Measurements from ENCODE around the gene SLC25A2.
"Not testable (repeated sequence)": the region's sequence is repeated elsewhere in the genome, so short reads cannot be mapped to it uniquely, and the experiment has no call there.

Gene SLC25A2

DNA sequence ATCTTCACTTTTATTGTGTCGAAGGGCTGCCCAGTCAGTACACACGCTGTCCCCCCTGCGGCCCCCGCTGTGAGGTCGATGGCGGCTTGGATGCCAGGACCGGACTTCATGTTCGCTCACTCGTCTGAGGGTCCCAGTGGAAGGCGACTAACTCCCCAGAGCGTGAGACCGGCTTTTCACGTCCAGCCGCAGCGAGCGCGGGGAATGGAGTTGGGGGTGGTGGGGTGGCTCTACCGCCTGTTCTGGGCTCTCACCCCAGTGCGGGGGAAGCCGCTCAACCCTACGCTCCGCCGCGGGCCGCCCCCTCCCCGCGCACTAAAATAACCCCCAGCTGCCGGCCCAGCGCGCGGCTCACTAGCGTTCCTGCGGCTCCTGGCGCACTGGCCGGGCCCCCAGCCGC is at the start of gene SLC25A2:
Gene SLC25A2, minus strand, starts transcription at position 294 of the 400 bp plus-strand sequence. Its CDS starts 184 bp downstream, at position 110.
- DNase-seq, result no peak

DNA sequence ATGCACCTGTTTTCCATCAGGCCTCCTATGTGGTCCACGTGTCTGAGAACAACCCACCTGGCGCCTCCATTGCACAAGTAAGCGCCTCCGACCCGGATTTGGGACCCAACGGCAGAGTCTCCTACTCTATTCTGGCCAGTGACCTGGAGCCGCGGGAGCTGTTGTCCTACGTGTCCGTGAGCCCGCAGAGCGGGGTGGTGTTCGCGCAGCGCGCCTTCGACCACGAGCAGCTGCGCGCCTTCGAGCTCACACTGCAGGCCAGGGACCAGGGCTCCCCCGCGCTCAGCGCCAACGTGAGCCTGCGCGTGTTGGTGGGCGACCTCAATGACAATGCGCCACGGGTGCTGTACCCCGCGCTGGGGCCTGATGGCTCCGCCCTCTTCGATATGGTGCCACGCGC is 47.7 kb upstream of the SLC25A2 start:
- DNase-seq, result no peak

DNA sequence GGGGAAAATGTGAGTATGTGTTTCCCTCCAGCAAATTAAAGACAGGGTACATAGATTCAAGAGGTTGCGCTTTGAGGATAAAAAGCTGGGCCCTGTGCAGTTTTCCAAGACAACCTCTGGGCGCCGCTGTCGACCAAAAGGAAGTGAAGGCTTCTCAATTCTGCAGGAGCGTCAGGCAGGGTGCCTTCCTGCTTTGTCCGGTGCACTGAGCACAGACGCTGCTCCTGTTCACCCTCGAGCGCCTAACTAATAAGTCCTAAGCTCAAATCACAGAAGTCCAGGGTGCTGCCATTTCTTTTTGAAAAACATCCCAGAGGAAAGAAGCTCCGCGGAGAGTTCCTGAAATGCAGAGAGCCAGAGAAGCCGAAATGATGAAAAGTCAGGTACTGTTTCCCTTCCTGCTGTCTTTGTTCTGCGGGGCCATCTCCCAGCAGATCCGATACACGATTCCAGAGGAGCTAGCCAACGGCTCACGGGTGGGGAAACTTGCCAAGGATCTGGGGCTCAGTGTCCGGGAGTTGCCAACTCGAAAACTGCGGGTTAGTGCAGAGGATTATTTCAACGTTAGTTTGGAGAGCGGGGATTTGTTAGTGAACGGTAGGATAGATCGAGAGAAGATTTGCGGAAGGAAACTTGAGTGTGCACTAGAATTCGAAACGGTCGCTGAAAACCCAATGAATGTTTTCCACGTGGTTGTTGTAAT is 46.2 kb upstream of the SLC25A2 start, which contains the start of gene PCDHGB1:
Gene PCDHGB1, plus strand, starts transcription at position 183 of the 703 bp plus-strand sequence. Its CDS starts 162 bp downstream, at position 345.
- no peak for DNase-seq

GRCh38 chr5:141346017-141346416 is 42.2 kb upstream of the SLC25A2 start:
- DNase-seq, result not testable (repeated sequence)

- no peak for DNase-seq
Observed at GRCh38 chr5:141345327-141345726, 41.5 kb upstream of the SLC25A2 start.

DNA sequence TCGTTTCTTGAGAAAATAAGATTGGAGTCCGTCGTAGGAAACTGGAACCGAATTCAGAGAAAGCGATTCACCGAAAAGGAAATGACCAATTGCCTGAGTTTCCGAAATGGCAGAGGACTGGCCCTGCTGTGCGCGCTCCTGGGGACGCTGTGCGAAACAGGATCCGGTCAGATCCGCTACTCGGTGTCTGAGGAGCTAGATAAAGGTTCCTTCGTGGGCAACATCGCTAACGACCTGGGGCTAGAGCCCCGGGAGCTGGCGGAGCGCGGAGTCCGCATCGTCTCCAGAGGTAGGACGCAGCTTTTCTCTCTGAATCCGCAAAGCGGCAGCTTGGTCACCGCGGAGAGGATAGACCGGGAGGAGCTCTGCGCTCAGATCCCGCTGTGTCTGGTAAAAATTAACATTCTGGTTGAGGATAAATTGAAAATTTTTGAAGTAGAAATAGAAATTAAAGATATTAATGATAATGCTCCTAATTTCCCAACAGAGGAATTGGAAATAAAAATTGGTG is 40.2 kb upstream of the SLC25A2 start:
- no peak for DNase-seq

DNA sequence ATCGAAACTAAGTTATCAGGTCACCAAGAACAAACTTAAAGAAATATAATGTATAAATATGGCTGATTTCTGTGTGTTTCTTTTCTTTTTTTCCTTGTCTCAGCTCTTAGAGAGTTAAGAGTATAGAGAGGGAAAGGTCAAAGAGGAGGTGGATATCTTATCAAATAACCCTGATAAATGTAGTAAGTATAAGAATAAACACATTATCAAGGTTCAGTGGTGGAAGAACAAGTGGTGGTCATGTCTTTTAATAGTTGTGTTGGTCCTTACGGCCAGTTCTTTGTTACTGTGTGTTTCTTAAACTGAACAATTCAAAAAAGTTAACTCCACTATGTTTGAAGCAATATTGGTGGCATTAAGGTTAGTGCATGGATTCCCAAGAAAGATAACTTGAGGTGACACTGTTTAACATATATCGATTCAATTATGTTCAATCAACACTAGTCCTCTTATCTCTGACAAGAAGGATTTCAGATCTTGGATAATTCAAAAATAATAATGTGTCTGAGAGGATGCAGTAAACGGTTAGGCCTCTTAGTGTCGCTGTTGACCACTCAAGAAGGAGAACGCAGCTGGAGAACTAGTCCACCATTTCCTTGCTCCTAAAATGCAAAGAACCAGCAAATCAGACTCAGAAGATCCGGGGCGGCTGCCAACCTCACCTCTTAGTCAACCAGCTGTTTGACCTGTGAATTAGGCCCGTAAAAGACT is 39.5 kb upstream of the SLC25A2 start, which contains the start of gene PCDHGA3:
Gene PCDHGA3, plus strand, starts transcription at position 588 of the 711 bp plus-strand sequence. CDS start 205 bp downstream, outside the sequence.
- DNase-seq, result no peak

DNA sequence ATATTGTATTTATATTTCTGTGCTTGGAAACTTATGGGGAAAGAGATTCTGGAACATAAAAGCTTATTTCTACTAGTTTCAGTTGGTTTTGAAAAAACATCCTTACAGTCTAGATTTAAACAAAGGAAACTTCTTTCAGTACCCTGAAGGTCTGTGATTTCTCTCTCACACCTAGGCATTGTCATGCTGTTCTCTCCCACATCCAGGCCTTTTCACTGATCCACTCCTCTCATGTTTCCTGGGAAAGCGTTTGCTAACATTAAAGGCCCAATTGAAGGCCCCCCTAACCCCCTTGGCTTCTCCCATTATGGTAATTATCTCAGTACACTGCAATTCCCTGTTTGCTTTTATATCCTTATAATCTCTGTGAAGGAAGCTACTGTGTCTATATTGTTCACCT is 38.9 kb upstream of the SLC25A2 start:
- DNase-seq, result no peak

- DNase-seq, result not testable (repeated sequence)
Observed at GRCh38 chr5:141340781-141341354, 37.0 kb upstream of the SLC25A2 start.

- no peak for DNase-seq
Observed at GRCh38 chr5:141338538-141339306, 34.9 kb upstream of the SLC25A2 start, which contains the start of gene PCDHGA2. TSS of gene PCDHGA2 (plus strand) at chr5:141338760.

- DNase-seq, result not testable (repeated sequence)
Observed at GRCh38 chr5:141332571-141332970, 28.7 kb upstream of the SLC25A2 start.

DNA sequence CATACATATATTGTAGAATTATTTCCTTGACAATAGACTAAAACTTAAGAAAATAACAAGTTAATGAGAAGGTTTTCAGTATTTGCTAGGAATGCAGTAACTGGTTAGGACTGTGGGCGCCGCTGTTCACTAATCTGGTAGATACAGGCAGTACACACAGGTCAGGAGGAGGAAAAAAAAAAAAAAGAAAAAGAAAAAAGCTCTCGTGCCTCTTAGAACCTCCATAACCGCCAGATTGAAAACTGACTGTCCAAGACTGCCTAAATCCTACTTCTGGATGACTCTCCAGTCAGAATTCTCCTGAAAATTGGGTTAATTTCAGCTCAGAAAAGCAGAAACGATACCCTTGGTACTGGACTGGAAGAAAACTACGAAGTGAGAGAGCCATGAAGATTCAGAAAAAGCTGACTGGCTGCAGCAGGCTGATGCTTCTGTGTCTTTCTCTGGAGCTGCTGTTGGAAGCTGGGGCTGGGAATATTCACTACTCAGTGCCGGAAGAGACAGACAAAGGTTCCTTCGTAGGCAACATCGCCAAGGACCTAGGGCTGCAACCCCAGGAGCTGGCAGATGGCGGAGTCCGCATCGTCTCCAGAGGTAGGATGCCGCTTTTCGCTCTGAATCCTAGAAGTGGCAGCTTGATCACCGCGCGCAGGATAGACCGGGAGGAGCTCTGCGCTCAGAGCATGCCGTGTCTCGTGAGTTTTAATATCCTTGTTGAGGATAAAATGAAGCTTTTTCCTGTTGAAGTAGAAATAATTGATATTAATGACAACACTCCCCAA is 26.6 kb upstream of the SLC25A2 start, which contains the start of gene PCDHGA1:
Gene PCDHGA1, plus strand, starts transcription at position 216 of the 782 bp plus-strand sequence.
- no peak for DNase-seq

DNA sequence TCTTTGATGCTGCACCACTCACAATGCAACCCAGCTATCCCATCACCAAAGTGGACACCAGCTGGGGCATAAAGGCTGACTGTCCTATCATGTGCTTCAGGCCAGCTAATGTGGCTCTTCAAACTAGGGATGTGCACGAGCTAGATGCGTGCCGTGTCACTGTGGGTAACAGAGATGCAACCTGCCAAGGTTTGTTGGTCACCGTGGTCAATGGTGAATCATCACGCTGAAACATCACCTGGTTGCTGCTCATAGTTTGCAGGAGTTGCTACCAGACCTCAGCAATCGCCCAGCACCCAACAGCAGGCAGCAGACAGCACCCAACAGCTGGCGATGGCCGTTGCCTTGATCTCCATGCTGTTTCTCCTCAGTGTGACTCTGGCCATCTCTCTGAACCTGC is 24.4 kb upstream of the SLC25A2 start:
- no peak for DNase-seq

DNA sequence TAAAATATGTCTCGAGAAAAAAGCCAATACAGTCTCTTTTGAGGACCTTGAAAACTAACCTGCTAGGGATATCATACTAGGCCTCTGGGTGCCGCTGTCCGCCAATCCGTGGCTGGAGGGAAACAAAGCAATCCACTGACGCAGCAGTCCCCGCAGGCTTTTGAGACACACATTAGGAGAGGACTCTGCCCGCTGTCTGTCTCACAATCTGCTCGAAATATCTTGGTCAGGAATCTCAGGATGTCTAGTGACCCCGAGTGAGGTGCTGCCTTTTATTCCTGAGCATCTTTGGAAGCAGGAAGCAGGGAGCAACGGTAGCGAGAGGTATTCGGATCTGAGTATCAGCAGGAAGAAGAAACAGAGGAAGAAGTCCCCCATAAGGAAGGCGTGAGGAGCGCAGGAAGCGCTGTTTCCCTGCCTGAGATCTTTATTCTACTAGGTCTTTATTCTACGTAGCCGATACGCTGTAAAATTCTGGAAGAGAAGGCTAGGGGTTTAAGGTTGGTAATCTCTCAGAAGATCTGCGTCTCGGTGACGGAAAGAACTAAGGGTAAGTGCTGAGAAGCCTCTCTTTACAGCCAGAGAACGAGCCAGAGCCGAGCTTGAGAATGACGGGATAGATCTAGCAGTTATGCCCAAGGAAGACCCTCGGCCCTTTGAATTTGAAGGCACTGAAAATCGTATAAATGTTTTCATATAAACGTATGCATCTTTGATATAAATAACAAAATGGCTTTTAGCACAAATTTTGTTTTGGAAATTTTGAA is 22.4 kb upstream of the SLC25A2 start:
- peak; percentile 30 for DNase-seq

DNA sequence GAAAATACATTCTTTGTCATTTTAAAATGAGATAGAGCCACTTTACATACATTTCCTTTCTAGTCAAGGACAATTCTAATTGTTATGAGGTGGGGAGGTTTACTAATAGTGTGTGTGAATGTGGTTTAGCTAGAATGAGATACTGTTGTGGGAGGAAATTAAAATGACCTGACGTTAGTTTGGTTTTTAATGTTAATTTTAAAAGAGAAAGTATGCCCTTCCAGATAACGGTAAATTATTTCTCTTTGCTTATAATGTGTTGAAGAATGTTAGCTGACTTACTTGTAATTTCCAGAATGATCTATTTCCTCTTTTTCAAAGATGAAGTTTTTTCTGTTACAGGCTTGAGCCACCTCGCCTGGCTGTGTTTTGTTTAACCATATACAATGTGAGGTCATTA is 18.4 kb upstream of the SLC25A2 start:
- no peak for DNase-seq

- DNase-seq, result peak; percentile 96
Observed at GRCh38 chr5:141320225-141321169, 16.6 kb upstream of the SLC25A2 start, which contains the start of gene TAF7. TSS of gene TAF7 (minus strand) at chr5:141320784. CDS start at chr5:141320044, 740 bp downstream.

DNA sequence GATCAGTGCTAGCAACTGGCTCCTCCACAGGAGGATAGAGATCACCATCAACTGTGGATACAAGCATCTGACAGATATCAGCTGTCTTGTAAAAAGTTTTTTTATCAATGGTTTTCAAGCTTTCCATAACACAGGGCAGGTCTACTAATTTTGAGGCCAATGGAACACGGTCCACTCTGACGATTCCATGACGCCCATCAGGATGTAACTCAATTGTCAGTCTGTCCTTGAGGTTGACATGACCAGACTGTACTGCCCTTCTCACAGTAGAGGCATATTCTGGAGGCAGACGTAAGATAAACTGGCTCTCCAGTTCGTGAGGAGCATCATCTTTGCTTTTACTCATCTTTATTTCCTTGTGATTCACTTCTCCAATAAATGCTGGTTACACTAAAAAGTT is 15.8 kb upstream of the SLC25A2 start:
- no peak for DNase-seq

GRCh38 chr5:141319202-141319601 is 15.4 kb upstream of the SLC25A2 start:
- no peak for DNase-seq

DNA sequence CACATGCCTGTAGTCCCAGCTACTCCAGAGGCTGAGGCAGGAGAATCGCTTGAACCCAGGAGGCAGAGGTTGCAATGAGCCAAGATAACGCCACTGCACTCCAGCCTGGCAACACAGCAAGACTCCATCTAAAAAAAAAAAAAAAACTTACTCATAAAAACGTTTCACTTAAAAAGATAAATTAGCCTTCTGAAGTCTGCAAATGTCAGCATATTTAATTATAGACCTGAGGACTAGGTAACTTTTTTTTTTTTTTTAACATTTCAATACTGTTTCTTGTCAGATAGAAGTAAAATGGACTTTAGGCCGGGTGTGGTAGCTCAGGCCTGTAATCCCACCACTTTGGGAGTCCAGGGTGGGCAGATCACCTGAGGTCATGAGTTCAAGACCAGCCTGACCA is 13.1 kb upstream of the SLC25A2 start:
- DNase-seq, result not testable (repeated sequence)

GRCh38 chr5:141313711-141314110 is 9.9 kb upstream of the SLC25A2 start:
- no peak for DNase-seq
